HG03460 (cell line): ENCODE data around the gene SLC25A10.
"Not testable (repeated sequence)": the region's sequence is repeated elsewhere in the genome, so short reads cannot be mapped to it uniquely, and the experiment has no call there.

Source experiments
- ATAC-seq: cut with Tn5 transposase; IDR thresholded peaks from one replicate; pipeline ENCODE4 v1.9.1; 2021; ENCODE audit not compliant: unreplicated experiment

SLC25A10 gene

DNA sequence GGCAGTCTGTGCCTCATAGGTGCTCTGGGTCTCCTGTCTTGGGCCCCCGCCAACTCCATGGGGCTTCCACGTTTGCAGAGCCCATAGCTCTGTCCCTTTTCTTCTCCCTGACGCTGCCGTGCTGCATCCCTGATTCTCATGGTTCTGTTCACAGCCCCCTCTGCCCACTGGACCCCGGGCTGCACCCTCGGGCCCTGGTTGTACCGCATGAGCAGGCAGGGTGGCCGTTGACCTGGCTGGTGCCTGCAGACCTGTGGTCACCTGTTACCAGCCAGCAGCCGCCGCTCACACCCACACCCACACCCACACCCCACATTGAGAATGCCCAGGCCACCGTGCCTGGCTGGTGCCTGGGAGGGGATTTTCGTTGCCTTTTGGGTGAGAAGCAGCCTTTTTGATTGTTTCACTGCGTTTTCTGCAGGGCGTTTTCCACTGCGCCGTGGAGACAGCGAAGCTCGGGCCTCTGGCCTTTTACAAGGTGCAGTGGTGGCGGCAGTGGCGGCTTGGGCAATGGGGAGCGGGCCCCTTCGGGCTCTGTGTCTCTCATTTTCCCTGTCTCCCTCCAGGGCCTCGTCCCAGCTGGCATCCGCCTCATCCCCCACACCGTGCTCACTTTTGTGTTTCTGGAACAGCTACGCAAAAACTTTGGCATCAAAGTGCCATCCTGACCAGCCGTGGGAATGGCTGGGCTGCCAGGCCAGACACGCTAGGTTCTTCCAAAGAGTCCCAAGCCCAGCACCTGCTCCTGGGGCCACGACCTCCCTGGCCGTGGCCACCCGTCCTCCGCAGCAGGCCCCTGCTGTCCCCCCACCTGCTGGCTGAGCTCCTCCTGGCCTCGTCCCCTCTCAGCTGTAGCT is 7.6 kb downstream of the SLC25A10 start:
- no peak for ATAC-seq

DNA sequence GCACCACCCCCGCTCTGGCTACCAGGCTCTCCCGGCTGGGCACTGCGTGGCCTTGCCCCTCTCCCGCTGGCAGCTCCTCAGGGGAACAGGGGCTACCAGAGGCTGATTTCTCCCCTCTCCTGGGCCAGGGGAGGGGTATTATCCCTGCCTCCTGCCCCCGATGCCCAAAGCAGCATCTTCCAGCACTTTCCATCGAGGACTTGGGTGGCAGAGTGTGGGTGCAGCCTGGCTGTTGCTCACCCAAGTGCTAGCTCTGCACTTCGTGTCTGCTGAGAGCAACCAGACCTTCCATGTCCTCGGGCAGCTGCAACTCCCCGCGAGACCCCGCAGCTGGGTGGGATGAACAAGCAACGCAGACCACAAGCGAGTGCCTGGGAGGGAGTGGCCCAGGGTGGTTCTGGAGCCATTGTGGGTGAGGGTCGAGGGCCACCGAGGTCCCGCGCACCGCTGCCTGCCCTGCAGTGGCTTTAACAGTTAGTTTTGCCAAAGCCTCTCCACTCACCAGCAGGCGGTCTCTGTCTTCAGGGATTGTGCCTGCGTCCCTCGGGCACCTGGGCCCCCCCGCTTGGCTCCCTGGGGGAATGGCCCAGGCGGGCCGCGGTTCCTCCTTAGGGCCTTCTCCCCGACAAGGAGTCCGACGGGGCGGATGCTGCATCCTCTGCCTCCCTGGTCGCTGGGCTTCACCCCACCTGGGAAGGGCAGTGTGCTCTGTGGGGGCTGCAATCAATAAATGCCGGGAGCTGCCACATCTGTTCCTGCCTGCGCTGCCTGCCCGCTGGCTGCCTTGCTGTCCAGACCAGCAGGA is 8.4 kb downstream of the SLC25A10 start:
- ATAC-seq, result no peak

- ATAC-seq, result no peak
These were observed 10.4 kb downstream of the SLC25A10 start for GRCh38 chr17:81722184-81723120.

DNA sequence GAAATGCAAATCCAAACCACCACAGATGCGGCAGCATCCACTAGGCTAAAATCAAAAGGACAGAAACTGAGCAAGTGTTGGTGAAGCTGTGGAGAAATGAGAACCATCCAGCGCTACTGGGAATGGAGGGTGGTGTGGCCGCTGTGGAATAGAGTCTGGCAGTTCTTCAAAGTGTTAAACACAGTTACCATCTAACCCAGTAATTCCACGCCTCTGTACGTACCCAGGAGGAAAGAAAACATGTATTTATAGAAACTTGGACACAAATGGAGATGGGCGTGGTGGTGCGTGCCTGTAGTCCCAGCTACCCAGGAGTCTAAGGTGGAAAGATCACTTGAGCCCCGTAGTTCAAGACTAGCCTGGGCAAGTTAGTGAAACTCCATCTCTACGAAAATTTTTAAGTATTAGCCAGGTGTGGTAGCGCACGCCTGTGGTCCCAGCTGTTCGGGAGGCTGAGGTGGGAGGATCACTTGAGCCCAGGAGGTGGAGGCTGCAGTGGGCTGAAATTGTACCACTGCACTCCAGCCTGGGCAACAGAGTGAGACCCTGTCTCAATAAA is 11.6 kb downstream of the SLC25A10 start:
- ATAC-seq, result no peak

GRCh38 chr17:81725439-81725838 is 13.4 kb downstream of the SLC25A10 start:
- ATAC-seq, result no peak

GRCh38 chr17:81726004-81726403 is 13.9 kb downstream of the SLC25A10 start:
- no peak for ATAC-seq

GRCh38 chr17:81727324-81728031 is 15.4 kb downstream of the SLC25A10 start:
- no peak for ATAC-seq

DNA sequence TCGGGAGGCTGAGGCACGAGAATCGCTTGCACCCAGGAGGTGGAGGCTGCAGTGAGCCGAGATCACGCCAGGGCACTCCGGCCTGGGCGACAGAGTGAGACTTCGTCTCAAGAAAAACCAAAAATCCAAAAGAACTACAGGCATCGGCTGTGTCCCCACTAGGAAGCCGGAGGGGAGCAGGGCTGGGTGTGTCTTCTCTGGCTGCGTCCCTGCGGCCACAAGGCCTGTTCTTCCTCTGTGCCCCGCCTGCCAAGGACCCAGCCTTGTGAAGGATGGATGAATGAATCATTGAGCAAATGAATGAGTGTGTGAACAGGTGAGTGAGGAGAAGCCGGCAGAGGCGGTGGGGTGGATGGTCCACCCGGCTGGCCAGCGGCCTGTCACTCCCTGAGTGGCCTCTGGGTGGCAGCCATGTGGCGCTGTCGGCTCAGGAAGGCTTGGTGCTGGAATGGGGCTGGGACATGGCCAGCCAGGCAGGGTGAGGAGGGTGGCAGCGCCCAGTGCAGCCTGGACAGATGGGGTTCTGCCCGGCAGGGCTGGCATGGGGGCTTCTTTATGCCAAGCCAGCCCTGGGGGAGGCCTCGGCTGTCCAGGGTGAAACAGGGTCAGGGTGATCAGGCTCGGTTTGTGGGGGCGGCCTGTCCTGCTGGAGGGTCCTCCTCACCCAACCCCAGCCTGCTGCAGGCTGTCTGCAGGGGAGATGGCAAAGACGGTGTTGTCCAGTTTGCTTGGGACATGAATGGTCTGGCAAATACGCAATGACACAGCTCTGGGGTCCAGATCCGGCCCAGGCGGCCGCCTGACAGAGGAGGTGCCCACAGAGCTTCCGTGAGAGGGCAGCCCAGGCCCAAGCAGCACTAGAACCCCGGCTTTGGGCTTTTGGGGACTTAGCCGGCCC is 21.7 kb downstream of the SLC25A10 start:
- no peak for ATAC-seq

DNA sequence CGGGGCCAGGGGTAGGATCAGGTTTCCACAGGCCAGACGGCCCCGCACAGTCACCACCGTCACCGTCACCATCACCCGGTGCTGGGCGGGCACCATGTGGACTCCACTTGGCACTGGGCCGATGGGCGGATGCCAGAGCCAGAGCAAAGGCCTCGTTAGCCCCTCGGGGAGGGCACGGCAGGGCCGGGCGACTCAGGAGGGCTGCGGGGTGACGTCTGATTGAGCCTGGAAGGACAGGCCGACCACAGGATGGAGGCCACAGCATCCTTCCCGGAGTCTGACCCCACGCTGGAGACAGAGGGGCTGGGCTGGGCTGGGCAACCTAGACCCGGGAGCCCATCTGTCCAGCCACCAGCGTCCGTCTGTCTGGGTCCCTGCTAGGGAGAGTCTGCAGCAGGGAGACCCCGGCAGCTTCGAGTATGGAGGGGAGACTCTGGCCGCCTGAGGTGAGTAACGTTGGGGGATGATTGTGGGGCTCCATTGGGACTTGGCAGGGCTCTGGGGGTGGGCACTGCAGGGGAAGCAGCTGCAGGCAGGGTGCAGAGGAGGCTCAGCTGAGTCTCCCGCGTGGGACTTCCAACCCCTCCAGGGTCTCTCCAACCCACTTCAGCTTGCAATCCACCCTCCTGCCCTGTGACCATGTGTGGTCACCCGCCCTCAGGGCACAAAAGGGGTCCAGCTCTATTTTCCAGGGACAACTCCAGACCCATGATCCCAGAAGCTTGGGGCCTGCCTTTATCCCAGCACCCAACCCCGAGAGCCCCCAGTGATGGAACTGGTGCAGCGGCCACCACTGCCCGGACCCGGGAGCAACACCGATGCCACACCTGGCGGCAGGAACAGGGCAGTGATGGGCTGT is 22.6 kb downstream of the SLC25A10 start:
- no peak for ATAC-seq

GRCh38 chr17:81735264-81736102 is 23.4 kb downstream of the SLC25A10 start:
- no peak for ATAC-seq

GRCh38 chr17:81737947-81738800 is 26.1 kb downstream of the SLC25A10 start:
- no peak for ATAC-seq

GRCh38 chr17:81738801-81739393 is 26.8 kb downstream of the SLC25A10 start:
- ATAC-seq, result no peak

DNA sequence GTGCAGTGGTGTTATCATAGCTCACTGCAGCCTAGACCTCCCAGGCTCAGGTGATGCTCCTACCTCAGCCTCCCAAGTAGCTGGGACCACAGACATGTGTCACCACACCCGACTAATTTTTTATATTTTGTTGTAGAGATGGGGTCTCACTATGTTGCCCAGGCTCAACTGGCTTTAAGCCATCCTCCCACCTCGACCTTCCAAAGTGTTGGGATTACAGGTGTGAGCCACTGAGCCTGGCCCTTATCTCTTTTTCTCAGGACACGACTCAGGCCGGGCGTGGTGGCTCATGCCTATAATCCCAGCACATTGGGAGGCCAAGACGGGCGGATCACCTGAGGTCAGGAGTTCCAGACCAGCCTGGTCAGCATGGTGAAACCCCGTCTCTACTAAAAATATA is 27.5 kb downstream of the SLC25A10 start:
- ATAC-seq, result not testable (repeated sequence)

DNA sequence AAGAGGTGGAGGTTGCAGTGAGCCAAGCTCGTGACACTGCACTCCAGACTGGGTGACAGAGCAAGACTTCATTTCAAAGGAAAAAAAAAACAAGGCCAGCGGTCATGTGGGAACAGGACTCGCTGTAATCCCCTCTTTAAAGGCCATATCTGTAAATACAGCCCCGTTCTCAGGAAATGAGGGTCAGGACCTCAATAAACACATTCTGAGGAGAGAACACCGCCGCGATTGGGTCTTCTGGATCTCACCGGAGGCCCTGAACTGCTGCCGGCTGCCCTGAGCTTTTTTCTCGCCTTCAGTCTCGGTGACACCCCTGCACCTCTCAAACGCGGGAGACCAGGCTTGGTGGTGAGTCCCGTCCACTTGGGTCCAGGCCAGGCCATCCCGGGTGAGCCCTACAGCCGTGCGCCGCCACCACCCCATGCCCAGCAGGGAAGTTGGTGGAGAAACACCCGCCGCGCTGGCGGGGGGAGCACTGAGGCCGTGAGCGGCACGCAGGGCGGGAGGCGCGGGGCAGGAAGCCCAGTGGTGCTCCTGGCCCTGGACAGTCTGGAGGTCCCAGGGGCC is 28.4 kb downstream of the SLC25A10 start:
- ATAC-seq, result no peak

GRCh38 chr17:81741049-81741593 is 29.0 kb downstream of the SLC25A10 start:
- no peak for ATAC-seq
